ENCODE measurements around the gene ILDR1.

ILDR1 gene

DNA sequence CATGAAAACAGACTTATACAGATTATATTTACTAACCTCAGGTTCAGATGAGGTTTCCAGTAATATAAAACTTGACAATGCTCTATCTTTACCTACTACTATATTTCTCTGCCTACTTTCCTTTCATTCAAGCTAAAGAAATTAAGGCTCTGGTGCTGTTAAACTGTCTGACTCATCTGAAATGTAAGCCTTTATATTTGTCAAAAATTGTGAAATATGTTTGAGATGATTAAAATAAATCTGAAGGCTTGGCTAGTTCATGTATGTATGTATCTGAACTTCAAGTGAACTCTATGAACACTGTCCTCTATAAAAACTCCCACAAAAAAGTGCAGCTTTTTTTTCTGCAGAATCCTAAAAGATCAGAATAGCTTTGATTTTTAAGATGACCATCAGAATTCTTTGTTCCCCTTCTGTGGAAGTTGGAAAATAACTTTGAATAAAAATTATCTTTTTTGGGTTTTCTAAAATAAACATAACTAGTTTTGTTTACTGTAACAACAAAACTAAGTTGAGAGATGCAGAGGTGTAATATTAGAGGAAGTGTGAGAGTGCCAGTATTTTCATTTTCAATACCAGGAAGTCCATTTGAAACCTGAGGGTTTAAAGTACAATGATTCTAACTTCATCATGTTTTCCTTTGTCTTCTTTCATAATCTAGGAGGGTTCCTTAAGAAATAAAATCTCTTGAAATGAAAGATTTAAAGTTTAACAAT lies 42.2 kb downstream of the ILDR1 start:
- Histone ChIP-seq H3K4me3 (ENCODE audit: insufficient read length, low read depth) (no peak overlapping the region), H3K36me3 (ENCODE audit: insufficient read depth, insufficient read length, low read length) (no peaks in the 10 kb centered on the region), H3K4me1 (ENCODE audit: insufficient read depth, insufficient read length) (no peaks in the 10 kb centered on the region), H3K27me3 (ENCODE audit: insufficient read depth, insufficient read length) (no peaks in the 10 kb centered on the region), H3K9ac (ENCODE audit: insufficient read length, low read depth) (no peak overlapping the region), H3K9me3 (ENCODE audit: insufficient read depth, low read length) (peaks cover 12% of the 10 kb centered on the region)
- TF ChIP-seq SUZ12 (IDR thresholded peaks at IDR 0.05; ENCODE audit: extremely low read depth, insufficient read depth, insufficient read length) (no peak), YY1 (IDR thresholded peaks at IDR 0.05; ENCODE audit: insufficient read depth, insufficient read length) (no peak), ZNF274 (IDR thresholded peaks at IDR 0.05; ENCODE audit: low read depth, low read length) (no peak)
- no peak for DNase-seq (ENCODE audit: low read depth, low spot score)

DNA sequence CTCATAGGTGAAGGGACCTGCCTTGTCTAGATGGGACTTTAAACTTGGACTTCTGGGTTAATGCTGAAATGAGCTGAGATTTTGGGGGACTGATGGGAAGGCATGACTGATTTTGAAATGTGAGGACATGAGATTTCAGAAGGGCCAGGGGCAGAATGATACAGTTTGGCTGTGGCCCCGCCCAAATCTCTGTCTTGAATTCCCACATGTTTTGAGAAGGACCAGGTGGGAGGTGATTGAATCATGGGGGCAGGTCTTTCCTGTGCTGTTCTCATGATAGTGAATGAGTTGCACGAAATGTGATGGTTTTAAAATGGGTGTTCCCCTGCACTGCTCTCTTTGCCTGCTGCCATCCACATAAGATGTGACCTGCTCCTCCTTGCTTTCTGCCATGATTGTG lies 42.8 kb downstream of the ILDR1 start:
- no peak for DNase-seq (ENCODE audit: low read depth, low spot score)
- Histone ChIP-seq H3K9ac (ENCODE audit: insufficient read length, low read depth) (no peak overlapping the region), H3K4me1 (ENCODE audit: insufficient read depth, insufficient read length) (no peaks in the 10 kb centered on the region), H3K9me3 (ENCODE audit: insufficient read depth, low read length) (peaks cover 19% of the 10 kb centered on the region), H3K4me3 (ENCODE audit: insufficient read length, low read depth) (no peak overlapping the region), H3K27me3 (ENCODE audit: insufficient read depth, insufficient read length) (no peaks in the 10 kb centered on the region), H3K36me3 (ENCODE audit: insufficient read depth, insufficient read length, low read length) (no peaks in the 10 kb centered on the region)
- no peak for TF ChIP-seq YY1 (IDR thresholded peaks at IDR 0.05; ENCODE audit: insufficient read depth, insufficient read length)
- TF ChIP-seq SUZ12 (IDR thresholded peaks at IDR 0.05; ENCODE audit: extremely low read depth, insufficient read depth, insufficient read length) = no peak
- TF ChIP-seq ZNF274 (IDR thresholded peaks at IDR 0.05; ENCODE audit: low read depth, low read length) = no peak

DNA sequence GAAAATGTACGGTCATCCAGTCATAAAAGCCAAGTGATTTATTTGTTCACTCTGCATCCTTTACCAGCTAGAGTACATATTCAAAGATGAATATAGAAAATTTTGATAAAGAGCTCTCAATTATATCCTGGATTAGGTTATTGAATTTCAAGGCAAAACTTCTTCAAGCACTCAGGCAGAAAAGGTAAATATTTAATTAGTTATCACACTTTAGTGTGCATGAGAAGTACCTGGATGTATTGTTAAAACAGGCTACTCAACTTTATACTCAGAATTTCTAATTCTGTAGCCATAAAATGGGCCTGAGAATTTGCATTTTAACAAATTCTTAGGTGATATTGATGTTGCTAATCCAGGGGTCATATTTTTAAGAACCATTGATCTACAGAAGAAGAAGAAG lies 45.3 kb downstream of the ILDR1 start:
- no peaks in the 10 kb centered on the region for H3K36me3 ChIP-seq (ENCODE audit: insufficient read depth, insufficient read length, low read length)
- no peak overlapping the region for H3K4me3 ChIP-seq (ENCODE audit: insufficient read length, low read depth)
- no peaks in the 10 kb centered on the region for H3K4me1 ChIP-seq (ENCODE audit: insufficient read depth, insufficient read length)
- TF ChIP-seq ZNF274 (IDR thresholded peaks at IDR 0.05; ENCODE audit: low read depth, low read length) (no peak), SUZ12 (IDR thresholded peaks at IDR 0.05; ENCODE audit: extremely low read depth, insufficient read depth, insufficient read length) (no peak), YY1 (IDR thresholded peaks at IDR 0.05; ENCODE audit: insufficient read depth, insufficient read length) (no peak)
- no peak overlapping the region for H3K9ac ChIP-seq (ENCODE audit: insufficient read length, low read depth)
- no peak for DNase-seq (ENCODE audit: low read depth, low spot score)
- peaks cover 12% of the 10 kb centered on the region for H3K9me3 ChIP-seq (ENCODE audit: insufficient read depth, low read length)
- no peaks in the 10 kb centered on the region for H3K27me3 ChIP-seq (ENCODE audit: insufficient read depth, insufficient read length)

DNA sequence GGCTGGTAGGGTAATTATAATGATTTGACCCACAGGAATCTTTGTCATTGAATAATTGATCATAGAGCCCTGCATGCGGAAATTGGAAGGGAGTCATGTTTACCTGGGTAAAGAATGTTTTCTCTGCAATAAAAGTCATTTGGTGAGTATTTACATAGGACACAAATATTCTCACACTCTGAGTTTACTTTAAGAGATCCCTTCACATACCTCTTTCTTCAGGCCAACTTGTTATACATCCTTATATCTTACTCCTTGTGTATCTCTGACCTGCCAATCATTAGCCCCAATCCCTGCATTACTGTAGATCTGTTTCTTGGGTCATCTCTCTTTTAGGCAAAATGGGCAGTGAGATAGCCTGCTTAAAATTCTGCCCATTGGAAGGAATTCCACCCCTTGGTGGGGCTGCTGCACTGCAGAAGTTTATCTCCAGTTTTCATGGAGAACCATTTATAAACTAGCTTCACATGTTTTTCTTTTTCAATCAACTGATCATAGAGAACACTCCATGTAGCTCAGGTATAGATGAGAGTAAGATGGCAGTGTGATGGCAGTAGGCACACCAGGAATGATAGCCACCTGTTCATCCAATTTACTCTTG lies 46.2 kb downstream of the ILDR1 start:
- DNase-seq (ENCODE audit: low read depth, low spot score) = no peak
- no peaks in the 10 kb centered on the region for H3K36me3 ChIP-seq (ENCODE audit: insufficient read depth, insufficient read length, low read length)
- H3K9ac ChIP-seq (ENCODE audit: insufficient read length, low read depth) = no peak overlapping the region
- H3K4me3 ChIP-seq (ENCODE audit: insufficient read length, low read depth) = no peak overlapping the region
- TF ChIP-seq YY1 (IDR thresholded peaks at IDR 0.05; ENCODE audit: insufficient read depth, insufficient read length) = no peak
- TF ChIP-seq SUZ12 (IDR thresholded peaks at IDR 0.05; ENCODE audit: extremely low read depth, insufficient read depth, insufficient read length) = no peak
- no peak for TF ChIP-seq ZNF274 (IDR thresholded peaks at IDR 0.05; ENCODE audit: low read depth, low read length)
- no peaks in the 10 kb centered on the region for H3K4me1 ChIP-seq (ENCODE audit: insufficient read depth, insufficient read length)
- no peaks in the 10 kb centered on the region for H3K27me3 ChIP-seq (ENCODE audit: insufficient read depth, insufficient read length)
- peaks cover 12% of the 10 kb centered on the region for H3K9me3 ChIP-seq (ENCODE audit: insufficient read depth, low read length)

DNA sequence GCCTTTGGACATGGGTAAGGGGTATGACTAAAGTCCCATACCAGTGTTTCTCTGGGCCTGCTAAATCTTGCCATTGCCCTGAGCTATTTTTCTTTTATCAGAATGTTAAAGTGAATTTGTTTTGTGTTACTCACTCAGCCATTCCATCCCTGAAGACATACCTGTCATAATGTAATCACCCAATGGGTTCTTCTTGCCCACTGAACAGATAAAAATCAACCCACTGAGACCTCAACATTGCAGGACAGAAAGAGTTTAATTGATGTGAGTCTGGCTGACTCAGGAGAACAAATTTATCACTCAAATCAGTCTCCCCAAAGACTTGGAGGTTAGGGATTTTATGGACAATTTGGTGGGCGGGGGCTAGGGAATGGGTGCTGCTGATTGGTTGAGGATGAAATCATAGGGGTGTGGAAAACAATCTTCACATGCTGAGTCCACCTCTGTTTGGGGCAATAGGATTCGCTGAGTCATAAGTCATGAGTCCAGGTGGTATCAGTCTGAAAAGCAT lies 47.4 kb downstream of the ILDR1 start:
- Histone ChIP-seq H3K4me3 (ENCODE audit: insufficient read length, low read depth) (no peak overlapping the region), H3K36me3 (ENCODE audit: insufficient read depth, insufficient read length, low read length) (no peaks in the 10 kb centered on the region), H3K27me3 (ENCODE audit: insufficient read depth, insufficient read length) (no peaks in the 10 kb centered on the region), H3K9me3 (ENCODE audit: insufficient read depth, low read length) (peaks cover 12% of the 10 kb centered on the region), H3K9ac (ENCODE audit: insufficient read length, low read depth) (no peak overlapping the region), H3K4me1 (ENCODE audit: insufficient read depth, insufficient read length) (no peaks in the 10 kb centered on the region)
- no peak for TF ChIP-seq SUZ12 (IDR thresholded peaks at IDR 0.05; ENCODE audit: extremely low read depth, insufficient read depth, insufficient read length)
- no peak for TF ChIP-seq ZNF274 (IDR thresholded peaks at IDR 0.05; ENCODE audit: low read depth, low read length)
- TF ChIP-seq YY1 (IDR thresholded peaks at IDR 0.05; ENCODE audit: insufficient read depth, insufficient read length) = no peak
- no peak for DNase-seq (ENCODE audit: low read depth, low spot score)

DNA sequence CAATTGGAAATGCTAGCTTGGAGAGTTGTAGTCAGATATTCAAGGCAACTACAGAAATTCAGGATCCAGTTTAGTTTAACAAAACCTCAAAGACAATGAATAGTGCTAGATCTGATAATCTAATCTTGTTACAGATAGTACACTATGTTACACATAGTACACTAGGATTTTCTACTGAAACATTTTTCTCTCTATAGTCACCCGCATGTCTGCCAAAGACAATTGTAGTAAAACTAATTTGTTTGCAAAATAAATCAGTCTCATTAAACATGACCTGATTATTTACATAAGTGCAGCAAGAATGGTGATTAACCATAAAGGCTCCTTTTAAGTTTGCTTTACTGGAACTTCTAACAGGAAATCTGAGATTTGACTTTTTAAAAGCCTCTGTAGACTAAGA lies 52.0 kb downstream of the ILDR1 start:
- no peak for DNase-seq (ENCODE audit: low read depth, low spot score)
- TF ChIP-seq YY1 (IDR thresholded peaks at IDR 0.05; ENCODE audit: insufficient read depth, insufficient read length) = no peak
- no peak for TF ChIP-seq SUZ12 (IDR thresholded peaks at IDR 0.05; ENCODE audit: extremely low read depth, insufficient read depth, insufficient read length)
- TF ChIP-seq ZNF274 (IDR thresholded peaks at IDR 0.05; ENCODE audit: low read depth, low read length) = no peak

DNA sequence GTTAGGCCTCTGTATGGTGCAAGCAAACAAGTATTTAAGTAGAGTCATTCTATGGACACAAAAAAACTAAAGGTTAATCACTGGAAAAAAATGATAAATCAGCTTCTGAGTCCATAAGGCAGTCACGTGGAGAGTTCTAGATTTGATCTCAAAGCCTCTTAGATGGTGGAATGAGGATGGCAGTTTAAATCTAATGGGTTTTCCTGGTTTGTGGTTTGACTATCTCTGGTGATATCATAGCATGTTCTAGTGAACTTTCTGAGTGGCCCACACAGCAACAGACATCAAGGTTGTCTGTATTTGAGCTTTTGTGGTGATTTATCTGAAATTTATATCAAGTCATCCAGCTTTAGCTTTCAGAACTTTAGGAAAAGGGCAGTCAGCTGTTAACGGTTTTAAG lies 52.4 kb downstream of the ILDR1 start:
- Histone ChIP-seq H3K9me3 (ENCODE audit: insufficient read depth, low read length) (peaks cover 7% of the 10 kb centered on the region), H3K4me1 (ENCODE audit: insufficient read depth, insufficient read length) (no peaks in the 10 kb centered on the region), H3K4me3 (ENCODE audit: insufficient read length, low read depth) (no peak overlapping the region), H3K9ac (ENCODE audit: insufficient read length, low read depth) (no peak overlapping the region), H3K36me3 (ENCODE audit: insufficient read depth, insufficient read length, low read length) (no peaks in the 10 kb centered on the region), H3K27me3 (ENCODE audit: insufficient read depth, insufficient read length) (no peaks in the 10 kb centered on the region)
- DNase-seq (ENCODE audit: low read depth, low spot score) = no peak
- TF ChIP-seq YY1 (IDR thresholded peaks at IDR 0.05; ENCODE audit: insufficient read depth, insufficient read length) = no peak
- no peak for TF ChIP-seq SUZ12 (IDR thresholded peaks at IDR 0.05; ENCODE audit: extremely low read depth, insufficient read depth, insufficient read length)
- TF ChIP-seq ZNF274 (IDR thresholded peaks at IDR 0.05; ENCODE audit: low read depth, low read length) = no peak

More for the DNA sequence above, 52.0 kb downstream of the ILDR1 start:
- Histone ChIP-seq H3K27me3 (ENCODE audit: insufficient read depth, insufficient read length) (no peaks in the 10 kb centered on the region), H3K4me3 (ENCODE audit: insufficient read length, low read depth) (no peak overlapping the region), H3K9me3 (ENCODE audit: insufficient read depth, low read length) (peaks cover 11% of the 10 kb centered on the region), H3K9ac (ENCODE audit: insufficient read length, low read depth) (no peak overlapping the region), H3K4me1 (ENCODE audit: insufficient read depth, insufficient read length) (no peaks in the 10 kb centered on the region), H3K36me3 (ENCODE audit: insufficient read depth, insufficient read length, low read length) (no peaks in the 10 kb centered on the region)
